Transverse colon (tissue), 4 donors: ENCODE measurements around the gene TENM4.

Experiments
- CTCF ChIP-seq, 5 experiments: fragments of 200-600 bp in 3 of 5; fragments of 450-650 bp in 2 of 5; sonication (generic) in 3 of 5; IDR thresholded peaks; 1 replicate in 2 of 5; 2 replicates in 3 of 5; pipeline ENCODE4 v1.5.1; 2016 to 2017; ENCODE audit warnings: antibody characterized with exemption in 5 of 5, inconsistent platforms in 3 of 5, mild to moderate bottlenecking in 2 of 5, moderate library complexity in 1 of 5
- EP300 ChIP-seq: sonication (generic); formaldehyde crosslinking; IDR thresholded peaks from one replicate; pipeline ENCODE4 v1.6.1; 2017; ENCODE audit warnings: antibody characterized with exemption, low read depth
- POLR2A ChIP-seq: fragments of 450-650 bp; IDR thresholded peaks from one replicate; pipeline ENCODE4 v1.6.1; 2016; ENCODE audit warnings: antibody characterized with exemption, mild to moderate bottlenecking, moderate library complexity
- POLR2AphosphoS5 ChIP-seq, 3 donors: sonication (generic); formaldehyde crosslinking; IDR thresholded peaks; one replicate each; pipeline ENCODE4 v1.6.1; 2016; ENCODE audit warnings: antibody characterized with exemption in 3 of 3

- TF ChIP-seq POLR2A (no peak), CTCF (IDR thresholded peaks at IDR 0.05) (no peak), POLR2AphosphoS5 (IDR thresholded peaks at IDR 0.05) (no peak), EP300 (no peak)
These were observed 360.3 kb downstream of the TENM4 start for GRCh38 chr11:79080551-79080950.
